HCT116 (cell line): ENCODE measurements around the gene CCSER1.

Experiments
- CBX3 ChIP-seq: IDR thresholded peaks from 2 replicates; pipeline ENCODE4 v1.6.1; 2012; ENCODE audit warnings: low read depth
- POLR2A ChIP-seq: IDR thresholded peaks from 2 replicates; pipeline ENCODE4 v1.7.0; 2011; ENCODE audit warnings: borderline replicate concordance; ENCODE audit not compliant: insufficient read depth, insufficient read length; ENCODE audit errors: extremely low read depth
- POLR2AphosphoS5 ChIP-seq: IDR thresholded peaks from 2 replicates; pipeline ENCODE4 v1.6.1; 2011; ENCODE audit warnings: mild to moderate bottlenecking, low read depth, low read length, moderate library complexity
- ZBTB33 ChIP-seq: IDR thresholded peaks from 2 replicates; pipeline ENCODE4 v1.6.1; 2011; ENCODE audit warnings: mild to moderate bottlenecking, low read length, moderate library complexity; ENCODE audit not compliant: insufficient replicate concordance; ENCODE audit errors: extremely low read depth

- TF ChIP-seq CBX3, result no peak
- TF ChIP-seq ZBTB33, result no peak
- TF ChIP-seq POLR2AphosphoS5, result no peak
- TF ChIP-seq POLR2A, result no peak
Measured at GRCh38 chr4:90545380-90545779, 418.2 kb downstream of the CCSER1 start.
